Right forelimb (tissue), 1 donor: ENCODE measurements around the gene RGL3.
A peak's percentile ranks its signal among the peaks of the same experiment; 100 is the strongest.
"Not testable (repeated sequence)": the region's sequence is repeated elsewhere in the genome, so short reads cannot be mapped to it uniquely, and the experiment has no call there.

Source experiments
- DNase-seq: peaks from one replicate; pipeline ENCODE4 v3.0.0-alpha.2; 2018

The RGL3 gene

DNA sequence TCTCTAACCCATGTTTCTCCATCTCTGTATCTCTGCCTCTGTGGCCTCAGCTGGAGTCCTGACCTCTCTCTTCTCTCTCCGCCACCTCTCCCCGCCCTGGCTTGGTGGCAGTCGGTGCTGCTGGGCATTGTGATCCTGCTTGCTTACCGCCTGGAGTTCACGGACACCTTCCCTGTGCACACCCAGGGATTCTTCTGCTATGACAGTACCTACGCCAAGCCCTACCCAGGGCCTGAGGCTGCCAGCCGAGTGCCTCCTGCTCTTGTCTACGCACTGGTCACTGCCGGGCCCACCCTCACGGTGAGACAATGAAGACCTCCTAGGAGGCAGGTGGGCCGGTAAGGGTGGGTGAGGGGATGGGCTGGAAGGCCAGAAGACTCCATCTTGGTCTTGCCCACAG lies 59.7 kb downstream of the RGL3 start:
- no peak for DNase-seq

DNA sequence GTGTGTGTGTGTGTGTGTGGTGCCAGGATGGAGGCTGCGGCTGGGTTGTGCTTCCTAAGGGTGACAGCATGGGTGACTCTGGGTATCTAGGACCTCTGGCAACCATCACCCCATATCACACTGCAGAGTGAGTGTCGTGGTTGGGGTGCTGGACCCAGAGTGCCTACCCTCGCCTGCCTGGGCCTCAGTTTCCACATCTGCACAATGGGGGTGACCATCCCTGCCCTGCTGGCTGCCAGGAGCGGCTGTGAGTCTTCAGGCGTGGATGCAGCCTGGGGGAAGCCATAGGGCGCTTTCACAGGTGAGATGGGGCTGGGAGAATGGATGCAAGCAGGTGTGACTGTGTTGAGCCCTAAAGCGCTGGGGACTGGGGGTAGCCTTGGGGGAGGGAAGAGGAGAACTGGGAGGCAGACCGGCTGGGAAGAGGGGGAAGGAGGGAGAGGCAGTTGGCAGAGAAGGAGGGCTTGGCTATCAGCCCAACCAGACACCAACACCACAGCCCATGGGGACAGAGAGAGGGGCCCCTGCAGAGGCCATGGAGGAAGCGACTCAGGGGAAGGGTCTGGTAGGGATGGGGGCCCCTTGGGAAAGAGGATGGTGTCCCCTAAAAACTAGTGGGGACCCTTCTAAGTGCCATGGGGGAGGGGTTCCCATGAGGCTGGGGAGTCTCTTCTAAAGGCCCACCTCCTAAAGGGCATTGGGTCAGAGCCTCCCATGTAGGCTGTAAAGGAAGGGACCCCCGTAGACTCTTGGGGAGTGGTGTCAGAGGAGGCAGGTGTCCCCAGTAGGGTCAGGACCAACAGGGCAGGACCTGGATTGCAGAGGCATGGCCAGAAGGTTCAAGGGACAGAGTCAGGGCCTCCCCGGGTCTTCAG lies 62.2 kb downstream of the RGL3 start:
- no peak for DNase-seq

DNA sequence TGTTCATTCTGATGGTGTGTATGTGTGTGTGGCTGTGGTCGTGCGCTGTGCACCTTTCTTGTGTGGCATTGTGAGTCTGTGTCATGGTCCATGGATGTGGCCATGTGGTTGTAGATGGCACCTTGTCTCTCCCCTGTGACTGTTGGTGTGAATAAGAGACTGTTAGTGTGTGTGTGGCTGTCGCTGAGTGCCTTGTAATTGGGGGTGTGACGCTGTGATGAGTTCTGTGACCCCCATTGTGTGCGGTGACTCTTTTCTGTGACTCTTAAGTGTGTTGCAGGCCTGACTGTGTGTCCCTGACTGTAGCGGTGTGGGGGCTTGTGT lies 63.1 kb downstream of the RGL3 start:
- no peak for DNase-seq

DNA sequence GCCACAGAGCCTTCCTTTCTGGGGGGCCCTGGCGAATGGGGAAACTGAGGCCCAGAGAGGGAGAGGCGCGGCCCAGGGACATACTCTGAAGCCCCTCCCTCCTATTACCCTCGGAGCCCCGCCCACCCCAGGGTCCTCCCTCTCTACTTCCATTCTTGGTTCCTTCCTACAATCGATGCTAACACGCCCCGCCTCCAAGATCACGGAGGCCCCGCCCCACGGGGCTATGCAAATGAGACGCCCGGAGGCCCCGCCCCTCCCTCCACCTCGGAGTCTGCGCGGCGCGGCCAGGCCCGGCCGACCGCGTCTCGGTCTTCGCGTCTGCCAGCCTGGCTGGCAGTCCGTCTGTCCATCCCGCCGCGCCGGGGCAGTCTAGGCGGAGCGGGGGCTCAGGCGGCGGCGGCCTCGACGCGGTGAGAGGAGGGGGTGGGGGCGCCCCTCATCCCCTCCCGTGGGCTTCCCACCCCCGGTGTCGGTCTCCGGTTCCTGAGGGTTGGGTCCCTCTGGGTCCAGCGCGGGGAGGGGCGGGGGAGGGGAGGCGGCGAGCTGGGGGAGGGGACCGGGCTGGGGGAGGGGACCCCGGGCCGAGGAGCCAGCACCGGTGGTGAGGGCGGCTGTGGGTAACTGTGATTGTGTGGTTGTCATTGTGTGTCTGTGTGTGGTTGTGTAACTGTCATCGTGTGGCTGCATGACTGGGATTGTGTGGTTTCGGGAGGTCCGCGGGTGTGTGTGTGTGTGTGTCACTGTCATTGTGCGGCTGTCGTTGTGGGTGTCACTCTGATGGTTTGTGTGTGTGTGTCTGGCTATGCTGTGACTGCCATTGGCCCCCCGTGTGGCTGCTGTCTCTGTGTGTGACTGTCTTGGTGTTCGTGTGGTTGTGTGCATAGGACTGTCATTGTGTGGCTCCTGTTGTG lies 63.7 kb downstream of the RGL3 start, which contains the start of gene PLPPR2:
Gene PLPPR2 (plus strand): TSS at position 273 of the 914 bp plus-strand sequence. CDS start 2,242 bp downstream, outside the sequence.
- peak; percentile 90 for DNase-seq

DNA sequence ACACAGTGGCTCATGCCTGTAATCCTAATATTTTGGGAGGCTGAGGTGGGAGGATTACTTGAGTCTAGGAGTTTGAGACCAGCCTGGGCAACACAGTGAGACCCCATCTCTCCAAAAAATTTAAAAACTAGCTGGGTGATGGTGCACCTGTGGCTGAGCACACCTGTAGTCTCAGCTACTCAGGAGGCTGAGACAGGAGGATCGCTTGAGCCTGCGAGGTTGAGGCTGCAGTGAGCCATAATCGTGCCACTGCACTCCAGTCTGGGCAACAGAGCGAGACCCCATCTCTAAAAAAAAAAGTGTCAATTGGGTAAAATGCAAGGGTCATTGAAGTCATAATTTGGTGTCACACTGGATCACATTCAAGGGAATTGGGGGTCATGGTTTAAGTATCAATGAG lies 65.0 kb downstream of the RGL3 start:
- not testable (repeated sequence) for DNase-seq

DNA sequence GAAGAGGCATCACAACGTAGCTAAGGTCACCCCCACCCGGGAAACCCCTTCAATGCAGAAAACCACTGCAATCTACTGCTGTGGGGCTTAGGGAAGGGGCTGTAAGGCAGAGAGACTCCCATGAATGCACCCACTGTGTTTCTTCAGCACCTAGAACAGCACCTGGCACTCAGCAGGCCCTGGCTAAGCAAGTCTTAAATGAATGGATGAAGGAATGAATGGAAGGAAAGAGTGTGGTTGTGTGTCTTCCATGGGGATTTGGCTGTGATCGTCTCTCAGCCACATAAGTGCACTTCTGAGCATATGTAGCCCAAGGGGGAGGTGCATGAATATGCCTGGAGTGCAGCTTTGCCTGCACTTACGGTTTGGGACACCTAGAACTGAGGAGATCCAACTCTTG lies 69.9 kb downstream of the RGL3 start:
- DNase-seq, result no peak

DNA sequence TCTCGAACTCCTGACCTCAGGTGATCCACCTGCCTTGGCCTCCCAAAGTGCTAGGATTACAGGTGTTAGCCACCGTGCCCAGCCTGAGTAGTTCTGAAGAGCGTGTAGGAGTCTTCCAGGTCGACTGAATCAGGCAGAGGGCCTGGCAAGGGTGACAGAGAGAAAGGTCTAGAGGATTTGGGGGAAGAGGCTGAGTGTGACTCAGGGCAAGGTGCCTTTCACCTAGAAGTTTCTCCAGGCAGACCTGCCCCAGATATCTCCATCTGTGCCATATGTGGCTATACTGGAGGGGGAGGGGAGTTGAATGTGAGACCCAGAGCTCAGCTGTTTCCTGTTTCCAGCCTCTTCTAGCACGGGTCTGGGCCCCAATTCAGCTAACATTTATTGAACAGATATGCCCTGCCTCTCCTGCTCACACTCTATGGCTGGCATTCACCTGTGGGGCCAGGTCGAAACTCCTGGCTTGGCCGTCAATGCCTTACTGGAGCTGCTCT lies 71.5 kb downstream of the RGL3 start:
- no peak for DNase-seq

DNA sequence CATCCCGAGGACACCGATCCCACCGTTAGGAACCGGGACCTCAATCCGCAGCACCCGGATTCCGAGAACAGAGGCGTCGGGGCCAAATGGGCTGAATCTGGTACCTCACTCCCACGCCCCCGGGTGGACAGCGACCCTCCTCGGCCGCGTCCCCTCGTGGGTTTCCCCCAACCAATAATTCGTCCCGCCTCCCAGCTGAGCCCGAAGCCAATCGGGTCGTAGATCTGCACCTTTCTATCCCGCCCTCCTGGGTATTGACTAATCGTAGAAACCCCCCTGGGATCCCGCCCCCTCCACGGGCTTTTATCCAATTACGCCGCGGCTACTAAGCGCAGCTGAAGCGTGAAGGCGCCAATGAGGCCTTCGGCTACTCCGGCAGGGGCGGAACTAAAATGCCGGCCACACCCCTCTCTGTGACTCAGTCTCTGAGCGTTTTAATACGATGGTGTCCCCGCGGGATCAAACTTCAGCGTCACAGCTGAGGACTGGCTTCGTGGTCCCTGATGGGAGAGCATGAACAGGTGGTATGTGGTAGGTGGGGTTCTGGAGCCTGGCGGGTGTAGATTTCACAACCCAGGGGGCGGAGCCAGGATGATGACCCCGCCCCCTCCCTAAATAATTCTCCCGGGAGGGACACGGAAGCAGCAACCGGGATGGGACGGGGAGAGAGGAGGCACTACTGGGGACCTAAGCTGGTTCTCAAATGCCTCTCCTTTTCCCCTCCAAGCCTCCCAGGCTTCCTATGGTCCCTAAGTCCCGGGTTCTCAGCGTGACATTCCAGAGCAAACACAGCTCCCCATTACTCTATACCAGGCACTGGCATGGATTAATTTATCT lies 72.8 kb downstream of the RGL3 start, which contains the start of the genes CCDC159 and TMEM205:
Gene CCDC159 (plus strand): TSS at position 416 of the 837 bp plus-strand sequence. CDS start 88 bp downstream, at position 504.
Gene TMEM205 (minus strand): TSS at position 165 of the 837 bp plus-strand sequence. CDS start 649 bp downstream, outside the sequence.
- peak; percentile 97 for DNase-seq

DNA sequence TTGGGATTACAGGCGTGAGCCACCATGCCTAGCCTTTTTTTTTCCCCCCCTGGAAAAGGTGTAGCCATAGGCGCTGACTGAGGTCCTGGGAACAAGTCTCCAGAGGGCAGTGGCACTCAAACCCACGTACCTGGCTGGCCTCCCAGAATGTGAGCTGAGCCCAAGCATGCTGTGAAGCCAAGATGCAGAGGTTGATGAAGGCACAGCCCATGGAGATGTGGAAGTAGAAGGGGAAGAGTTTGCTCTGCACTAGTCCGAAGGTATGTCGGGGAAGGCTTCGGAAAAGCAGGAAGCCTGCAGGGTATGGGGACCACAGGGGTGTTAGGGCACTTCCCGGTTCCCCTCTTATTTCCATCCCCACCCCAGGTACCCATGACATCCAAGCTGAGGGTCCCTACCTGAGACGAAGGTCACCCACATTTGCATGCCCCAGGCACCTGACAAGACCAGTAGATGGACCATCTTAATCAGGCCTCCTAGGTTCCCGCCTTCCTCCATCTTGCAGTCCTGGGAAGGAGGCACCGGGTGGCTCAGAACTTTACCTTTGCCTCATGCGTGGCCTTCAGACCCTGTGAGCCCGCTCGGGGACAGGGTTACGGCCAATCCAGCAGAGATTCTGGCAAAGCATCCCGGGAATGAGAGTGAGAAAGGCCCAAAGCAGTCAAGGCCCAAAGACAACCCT lies 73.9 kb downstream of the RGL3 start:
- no peak for DNase-seq
